Stimulated activated naive B cell treated with anti-CD40 and anti-IgM and Interleukin-4, amounts not matched to agents 10 μg/mL and 1 μg/mL and 100 μg/mL, for 72 hours (primary cell): Measurements from ENCODE around the gene CRYBG1.

Experiments used
- ATAC-seq, 2 donors: fragments of 150-1000 bp; cut with Tn5 transposase; replicated peaks; 2 replicates each; pipeline ENCODE4 v1.10.0; 2021; ENCODE audit warnings: moderate library complexity in 1 of 2
- DNase-seq: peaks from one replicate; pipeline ENCODE4 v3.0.0; 2021
- H3K27ac Mint-ChIP-seq: one replicate; pipeline ENCODE4 v1.8.0; 2022; ENCODE audit warnings: mild to moderate bottlenecking, mixed read lengths
- H3K27me3 Mint-ChIP-seq, 2 donors: one replicate each; pipeline ENCODE4 v1.8.0; 2022; ENCODE audit warnings: mixed read lengths in 2 of 2
- H3K36me3 Mint-ChIP-seq, 2 donors: one replicate each; pipeline ENCODE4 v1.8.0; 2022; ENCODE audit warnings: mixed read lengths in 2 of 2, mild to moderate bottlenecking in 1 of 2
- H3K4me1 Mint-ChIP-seq, 2 donors: one replicate each; pipeline ENCODE4 v1.8.0; 2022; ENCODE audit warnings: mixed read lengths in 2 of 2, mild to moderate bottlenecking in 1 of 2
- H3K4me3 Mint-ChIP-seq, 2 donors: one replicate each; pipeline ENCODE4 v1.8.0; 2022; ENCODE audit warnings: mild to moderate bottlenecking in 2 of 2, mixed read lengths in 2 of 2, moderate library complexity in 1 of 2
- H3K9me3 Mint-ChIP-seq, 2 donors: one replicate each; pipeline ENCODE4 v1.8.0; 2022; ENCODE audit warnings: mixed read lengths in 2 of 2, mild to moderate bottlenecking in 1 of 2

CRYBG1 gene

GRCh38 chr6:106470811-106471210 is 110.3 kb downstream of the CRYBG1 start:
- ATAC-seq (no peak), DNase-seq (no peak)
- no peak overlapping the region for H3K27ac Mint-ChIP-seq
- no peaks in the 10 kb centered on the region for H3K4me1 Mint-ChIP-seq
- no peaks in the 10 kb centered on the region for H3K9me3 Mint-ChIP-seq
- H3K4me3 Mint-ChIP-seq, result no peak overlapping the region
- H3K36me3 Mint-ChIP-seq, result no peaks in the 10 kb centered on the region
- peaks cover 5 to 7% of the 10 kb centered on the region in 2 donors for H3K27me3 Mint-ChIP-seq

DNA sequence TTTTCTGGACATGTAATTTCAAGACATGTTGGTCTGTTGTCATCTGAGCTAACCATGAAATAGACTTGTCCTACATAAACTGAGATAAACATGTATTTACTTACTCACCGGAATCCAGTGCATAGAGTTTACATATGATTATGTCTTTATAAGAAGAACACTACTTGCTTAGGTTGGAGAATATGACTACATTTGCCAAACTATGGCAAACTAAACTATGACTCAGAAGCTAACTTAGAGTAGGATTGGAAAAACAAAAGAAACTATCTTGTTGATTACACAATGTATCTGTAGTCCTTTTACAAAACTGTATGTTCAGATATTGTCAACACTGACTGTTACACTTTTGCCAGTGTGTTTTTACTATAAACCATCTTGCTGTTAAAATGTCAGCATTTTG is 113.3 kb downstream of the CRYBG1 start:
- DNase-seq (no peak), ATAC-seq (no peak)
- Mint-ChIP-seq H3K4me1 (peaks cover 7 to 14% of the 10 kb centered on the region in 2 donors), H3K36me3 (no peaks in the 10 kb centered on the region), H3K27ac (no peak overlapping the region), H3K27me3 (no peaks in the 10 kb centered on the region), H3K4me3 (no peak overlapping the region), H3K9me3 (no peaks in the 10 kb centered on the region)

DNA sequence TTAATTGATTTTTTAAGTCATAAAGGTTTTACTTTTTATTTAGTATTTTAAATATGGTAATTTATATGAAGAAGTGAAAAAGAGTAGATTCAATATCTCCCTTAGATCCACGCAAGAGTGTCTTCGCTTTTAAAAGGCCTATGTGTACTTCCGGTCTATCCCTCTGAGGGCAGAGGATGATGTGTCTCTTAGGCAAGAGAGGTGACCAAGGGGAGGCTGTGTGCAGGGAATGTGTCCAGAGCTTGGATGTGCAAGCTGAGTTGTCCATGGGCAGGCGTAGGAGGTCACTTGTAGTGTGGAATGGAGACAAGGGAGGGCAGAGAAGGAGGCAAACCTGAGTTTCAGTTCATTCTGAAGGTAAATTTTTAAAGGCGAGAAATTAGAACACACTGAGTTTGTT is 113.9 kb downstream of the CRYBG1 start:
- ATAC-seq (no peak), DNase-seq (no peak)
- Mint-ChIP-seq H3K36me3 (no peaks in the 10 kb centered on the region), H3K4me1 (peaks cover 7 to 14% of the 10 kb centered on the region in 2 donors), H3K9me3 (no peaks in the 10 kb centered on the region), H3K27ac (no peak overlapping the region), H3K27me3 (no peaks in the 10 kb centered on the region), H3K4me3 (no peak overlapping the region)

DNA sequence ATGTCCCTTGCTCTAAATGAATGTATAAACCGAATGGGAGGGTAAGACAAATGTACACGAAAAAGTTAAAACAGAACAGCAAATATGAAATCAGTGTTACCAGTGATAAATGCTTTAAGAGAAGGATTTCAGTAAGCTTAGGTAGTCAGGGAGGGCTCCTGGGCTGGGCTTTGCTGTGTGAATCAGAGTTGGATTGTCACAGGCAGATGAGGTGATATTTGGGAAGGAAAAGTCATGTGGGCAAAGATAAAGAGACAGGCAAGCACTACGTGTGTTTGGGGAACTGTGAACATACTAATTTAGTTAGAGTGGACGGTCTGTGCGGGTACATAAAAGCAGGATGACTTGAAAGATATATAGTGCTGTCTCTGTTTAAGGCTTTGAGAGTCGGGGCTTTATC is 114.8 kb downstream of the CRYBG1 start:
- ATAC-seq (no peak), DNase-seq (no peak)
- no peaks in the 10 kb centered on the region for H3K9me3 Mint-ChIP-seq
- H3K27me3 Mint-ChIP-seq, result no peaks in the 10 kb centered on the region
- no peak overlapping the region for H3K27ac Mint-ChIP-seq
- no peaks in the 10 kb centered on the region for H3K36me3 Mint-ChIP-seq
- no peak overlapping the region for H3K4me3 Mint-ChIP-seq
- peaks cover 7 to 14% of the 10 kb centered on the region in 2 donors for H3K4me1 Mint-ChIP-seq

DNA sequence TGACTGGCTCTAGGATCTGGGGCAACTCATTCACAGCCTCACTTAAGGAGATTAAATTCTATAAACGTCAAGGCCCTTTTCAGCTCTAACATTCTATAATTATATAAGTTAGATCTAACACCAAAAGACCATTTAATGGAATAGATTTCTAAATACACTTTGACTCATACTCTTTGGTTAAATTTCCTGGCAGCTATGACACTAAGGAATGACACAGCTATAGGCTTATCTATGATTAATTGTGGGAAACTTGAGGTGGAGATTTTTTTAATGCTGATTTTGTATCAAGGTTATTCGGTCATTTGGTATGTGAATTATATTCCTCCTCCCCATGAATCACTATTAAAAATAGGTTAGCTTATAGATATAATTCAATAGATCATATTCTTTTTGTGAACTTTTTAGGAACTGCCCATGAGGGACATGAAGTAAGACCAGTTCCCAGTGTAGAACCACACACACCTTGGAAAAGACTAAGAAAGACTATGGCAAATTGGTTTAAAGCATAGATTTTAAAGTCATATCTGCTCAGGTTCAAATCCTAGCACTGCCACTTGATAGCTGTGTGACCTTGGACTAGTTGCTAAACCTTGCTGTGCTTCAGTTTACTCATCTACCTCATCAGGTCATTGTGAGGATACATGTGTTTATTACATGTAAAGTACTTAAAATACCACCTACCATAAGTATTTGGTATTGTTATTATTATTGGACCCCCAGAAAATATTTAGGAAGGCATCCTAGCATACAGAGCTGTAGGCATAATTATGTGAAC is 116.0 kb downstream of the CRYBG1 start:
- DNase-seq (no peak), ATAC-seq (no peak)
- H3K27ac Mint-ChIP-seq, result no peak overlapping the region
- H3K27me3 Mint-ChIP-seq, result no peaks in the 10 kb centered on the region
- H3K9me3 Mint-ChIP-seq, result no peaks in the 10 kb centered on the region
- no peaks in the 10 kb centered on the region for H3K36me3 Mint-ChIP-seq
- no peak overlapping the region for H3K4me3 Mint-ChIP-seq
- peaks cover 7 to 14% of the 10 kb centered on the region in 2 donors for H3K4me1 Mint-ChIP-seq

GRCh38 chr6:106477146-106477545 is 116.6 kb downstream of the CRYBG1 start:
- Mint-ChIP-seq H3K27ac (no peak overlapping the region), H3K9me3 (no peaks in the 10 kb centered on the region)
- peak in 1 of 2 donors; percentile 25 for ATAC-seq

GRCh38 chr6:106477790-106478189 is 117.3 kb downstream of the CRYBG1 start:
- Mint-ChIP-seq H3K4me1 (peaks cover 7 to 14% of the 10 kb centered on the region in 2 donors), H3K36me3 (no peaks in the 10 kb centered on the region), H3K9me3 (no peaks in the 10 kb centered on the region), H3K27me3 (no peaks in the 10 kb centered on the region), H3K4me3 (no peak overlapping the region), H3K27ac (peak overlapping the region; percentile 59)
- ATAC-seq (no peak), DNase-seq (no peak)

More at GRCh38 chr6:106477146-106477545, 116.6 kb downstream of the CRYBG1 start:
- H3K27me3 Mint-ChIP-seq, result no peaks in the 10 kb centered on the region
- DNase-seq, result no peak
- no peak overlapping the region for H3K4me3 Mint-ChIP-seq
- peaks cover 7 to 14% of the 10 kb centered on the region in 2 donors for H3K4me1 Mint-ChIP-seq
- H3K36me3 Mint-ChIP-seq, result no peaks in the 10 kb centered on the region

GRCh38 chr6:106486236-106486635 is 125.7 kb downstream of the CRYBG1 start:
- Mint-ChIP-seq H3K4me1 (peaks cover 4 to 11% of the 10 kb centered on the region in 2 donors), H3K36me3 (no peaks in the 10 kb centered on the region), H3K4me3 (no peak overlapping the region), H3K27me3 (no peaks in the 10 kb centered on the region), H3K27ac (no peak overlapping the region), H3K9me3 (no peaks in the 10 kb centered on the region)
- DNase-seq (no peak), ATAC-seq (no peak)

DNA sequence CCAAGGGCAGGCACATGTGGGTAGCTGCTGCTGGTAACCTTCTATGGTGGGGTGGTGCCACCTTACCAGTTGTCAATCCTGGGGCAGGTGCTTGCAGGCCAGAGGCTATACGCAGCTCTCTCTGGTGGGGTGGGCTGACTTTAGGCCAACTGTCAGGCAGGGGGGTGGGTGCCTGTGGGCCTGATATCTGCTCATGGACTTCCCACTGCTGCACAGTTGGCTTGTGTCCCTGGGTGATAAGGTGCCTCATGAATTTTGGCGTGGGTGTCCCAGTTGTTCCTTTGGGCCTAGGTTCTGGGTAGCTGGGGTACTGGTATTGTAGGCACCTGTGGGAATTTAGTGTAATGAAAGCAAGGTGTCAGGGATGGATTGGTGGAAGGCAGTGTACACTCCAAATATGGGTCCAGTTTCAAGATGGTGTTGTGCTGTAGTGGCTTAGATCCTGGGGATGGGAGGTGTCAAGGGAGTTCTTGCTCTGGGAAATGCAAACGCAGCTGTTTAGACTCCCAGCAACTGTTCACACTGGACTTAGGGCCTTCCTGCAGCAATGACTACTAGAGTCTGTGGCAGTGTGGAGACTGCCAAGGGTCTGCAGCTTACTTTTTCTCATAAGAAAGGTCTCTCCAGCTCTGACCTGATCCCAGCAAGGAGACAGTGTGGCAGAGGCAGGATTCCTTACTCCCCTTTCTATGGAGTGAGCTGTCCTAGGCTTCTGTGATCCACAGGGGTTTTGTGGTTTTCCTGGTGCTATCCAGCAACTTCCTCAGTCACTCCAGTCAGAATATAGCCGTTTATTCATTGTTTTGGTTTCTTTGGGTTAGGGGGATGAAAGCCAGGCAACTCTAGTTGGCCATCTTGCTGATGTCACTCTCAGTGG is 128.2 kb downstream of the CRYBG1 start:
- no peak for ATAC-seq
- Mint-ChIP-seq H3K9me3 (no peaks in the 10 kb centered on the region), H3K27ac (no peak overlapping the region), H3K4me3 (no peak overlapping the region), H3K27me3 (peaks cover 0 to 6% of the 10 kb centered on the region in 2 donors), H3K36me3 (no peaks in the 10 kb centered on the region), H3K4me1 (peaks cover 7 to 18% of the 10 kb centered on the region in 2 donors)
- DNase-seq, result no peak

DNA sequence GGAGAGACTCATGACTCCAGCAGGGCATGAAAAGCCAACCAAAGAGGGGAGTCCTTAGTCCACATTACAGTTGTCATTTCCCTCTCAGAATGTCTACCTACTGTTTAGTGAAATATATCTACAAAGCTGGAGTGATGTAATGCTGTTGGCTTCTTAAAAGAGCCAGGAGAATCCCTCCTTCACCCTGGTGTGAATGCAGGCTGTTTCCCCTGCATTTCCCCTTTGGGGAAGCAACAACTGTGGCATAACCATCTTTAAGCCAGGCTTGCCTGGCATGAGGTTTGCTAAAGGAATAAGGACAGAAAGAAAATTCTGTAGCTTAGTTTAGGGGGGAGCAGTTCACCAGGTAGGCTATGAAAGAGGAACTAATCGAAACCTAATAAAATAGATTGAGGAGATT is 129.5 kb downstream of the CRYBG1 start:
- Mint-ChIP-seq H3K4me1 (peaks cover 10 to 23% of the 10 kb centered on the region in 2 donors), H3K4me3 (no peak overlapping the region), H3K27me3 (peaks cover 0 to 6% of the 10 kb centered on the region in 2 donors)

DNA sequence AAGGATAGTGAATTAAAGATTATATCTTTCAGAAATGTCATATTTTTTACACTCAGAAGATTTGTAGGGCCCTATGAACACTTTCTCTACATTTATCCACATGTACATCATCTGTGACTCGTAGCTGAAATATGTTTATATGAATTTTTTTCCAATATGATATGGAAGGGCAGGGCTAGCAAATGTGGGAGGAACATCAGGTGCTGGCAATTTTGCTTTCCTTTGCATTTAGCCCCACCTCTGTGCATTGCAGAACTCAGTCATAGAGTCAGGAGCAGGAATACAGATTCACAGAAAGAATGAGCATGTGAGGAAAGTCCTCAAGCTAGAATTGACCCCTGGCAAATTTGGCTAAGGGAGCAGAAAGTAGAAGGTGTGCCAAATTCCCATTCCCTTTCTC is 129.9 kb downstream of the CRYBG1 start:
- ATAC-seq (no peak), DNase-seq (no peak)
- Mint-ChIP-seq H3K9me3 (no peaks in the 10 kb centered on the region), H3K4me3 (no peak overlapping the region), H3K36me3 (no peaks in the 10 kb centered on the region), H3K27me3 (peaks cover 0 to 6% of the 10 kb centered on the region in 2 donors), H3K4me1 (peaks cover 11 to 26% of the 10 kb centered on the region in 2 donors), H3K27ac (no peak overlapping the region)

More for the DNA sequence above, 129.5 kb downstream of the CRYBG1 start:
- no peaks in the 10 kb centered on the region for H3K9me3 Mint-ChIP-seq
- H3K36me3 Mint-ChIP-seq, result no peaks in the 10 kb centered on the region
- no peak overlapping the region for H3K27ac Mint-ChIP-seq
- ATAC-seq (no peak), DNase-seq (no peak)

GRCh38 chr6:106490974-106491373 is 130.5 kb downstream of the CRYBG1 start:
- Mint-ChIP-seq H3K9me3 (no peaks in the 10 kb centered on the region), H3K36me3 (no peaks in the 10 kb centered on the region), H3K27ac (no peak overlapping the region), H3K27me3 (peaks cover 0 to 6% of the 10 kb centered on the region in 2 donors), H3K4me1 (peaks cover 9 to 21% of the 10 kb centered on the region in 2 donors), H3K4me3 (no peak overlapping the region)
- DNase-seq (no peak), ATAC-seq (no peak)

GRCh38 chr6:106495014-106495413 is 134.5 kb downstream of the CRYBG1 start:
- ATAC-seq (no peak), DNase-seq (no peak)
- Mint-ChIP-seq H3K4me3 (no peak overlapping the region), H3K4me1 (peaks cover 7 to 16% of the 10 kb centered on the region in 2 donors), H3K27ac (no peak overlapping the region), H3K27me3 (peaks cover 0 to 6% of the 10 kb centered on the region in 2 donors), H3K9me3 (no peaks in the 10 kb centered on the region), H3K36me3 (no peaks in the 10 kb centered on the region)

DNA sequence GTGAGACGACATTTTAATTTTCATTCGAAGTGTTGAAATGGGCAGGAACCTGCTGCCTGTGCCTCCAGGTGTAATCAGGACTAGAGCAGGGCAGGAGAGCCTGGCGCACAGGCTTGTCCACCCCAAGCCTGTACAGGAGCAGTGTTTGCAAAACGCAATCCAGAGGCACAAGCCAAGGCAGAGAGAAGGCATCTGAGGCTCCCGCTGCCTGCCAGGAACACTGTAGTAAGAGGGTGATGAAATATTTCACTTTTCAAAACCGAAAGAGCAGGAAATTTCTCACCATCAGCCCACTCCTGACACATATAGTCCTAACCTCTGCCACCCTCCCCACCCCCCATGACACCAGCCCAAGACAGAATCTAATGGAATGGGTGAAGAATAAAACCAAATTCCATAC is 136.3 kb downstream of the CRYBG1 start:
- Mint-ChIP-seq H3K4me1 (peaks cover 7 to 16% of the 10 kb centered on the region in 2 donors), H3K4me3 (no peak overlapping the region), H3K27me3 (peaks cover 0 to 1% of the 10 kb centered on the region in 2 donors), H3K9me3 (no peaks in the 10 kb centered on the region), H3K36me3 (no peaks in the 10 kb centered on the region), H3K27ac (no peak overlapping the region)
- DNase-seq (no peak), ATAC-seq (no peak)
